HG03558 (cell line): ENCODE data around the gene MRPL37.
"Not testable (repeated sequence)": the region's sequence is repeated elsewhere in the genome, so short reads cannot be mapped to it uniquely, and the experiment has no call there.

Experiments
- ATAC-seq: cut with Tn5 transposase; IDR thresholded peaks from one replicate; pipeline ENCODE4 v1.9.1; 2021; ENCODE audit warnings: moderate number of reproducible peaks; ENCODE audit not compliant: unreplicated experiment; ENCODE audit errors: extremely low read depth

Gene MRPL37

DNA sequence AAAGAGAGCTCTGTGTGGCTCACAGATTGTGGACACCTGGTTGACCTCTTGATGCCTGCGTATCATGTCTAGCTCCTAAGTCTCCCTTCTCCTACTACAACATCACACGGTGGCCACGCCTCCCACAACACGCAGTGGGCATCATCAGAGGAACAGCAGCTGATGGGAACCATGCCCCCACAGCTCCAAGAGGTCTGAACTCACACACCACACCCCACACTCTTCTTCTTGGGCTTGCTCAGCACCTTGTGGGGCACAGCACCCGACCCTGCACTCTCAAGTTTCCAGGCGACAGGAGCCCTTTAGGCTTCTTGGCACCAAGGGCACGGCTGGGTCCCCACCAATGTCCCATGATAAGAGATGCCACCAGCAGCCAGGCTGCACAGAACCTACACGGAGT lies 28.4 kb upstream of the MRPL37 start:
- no peak for ATAC-seq

DNA sequence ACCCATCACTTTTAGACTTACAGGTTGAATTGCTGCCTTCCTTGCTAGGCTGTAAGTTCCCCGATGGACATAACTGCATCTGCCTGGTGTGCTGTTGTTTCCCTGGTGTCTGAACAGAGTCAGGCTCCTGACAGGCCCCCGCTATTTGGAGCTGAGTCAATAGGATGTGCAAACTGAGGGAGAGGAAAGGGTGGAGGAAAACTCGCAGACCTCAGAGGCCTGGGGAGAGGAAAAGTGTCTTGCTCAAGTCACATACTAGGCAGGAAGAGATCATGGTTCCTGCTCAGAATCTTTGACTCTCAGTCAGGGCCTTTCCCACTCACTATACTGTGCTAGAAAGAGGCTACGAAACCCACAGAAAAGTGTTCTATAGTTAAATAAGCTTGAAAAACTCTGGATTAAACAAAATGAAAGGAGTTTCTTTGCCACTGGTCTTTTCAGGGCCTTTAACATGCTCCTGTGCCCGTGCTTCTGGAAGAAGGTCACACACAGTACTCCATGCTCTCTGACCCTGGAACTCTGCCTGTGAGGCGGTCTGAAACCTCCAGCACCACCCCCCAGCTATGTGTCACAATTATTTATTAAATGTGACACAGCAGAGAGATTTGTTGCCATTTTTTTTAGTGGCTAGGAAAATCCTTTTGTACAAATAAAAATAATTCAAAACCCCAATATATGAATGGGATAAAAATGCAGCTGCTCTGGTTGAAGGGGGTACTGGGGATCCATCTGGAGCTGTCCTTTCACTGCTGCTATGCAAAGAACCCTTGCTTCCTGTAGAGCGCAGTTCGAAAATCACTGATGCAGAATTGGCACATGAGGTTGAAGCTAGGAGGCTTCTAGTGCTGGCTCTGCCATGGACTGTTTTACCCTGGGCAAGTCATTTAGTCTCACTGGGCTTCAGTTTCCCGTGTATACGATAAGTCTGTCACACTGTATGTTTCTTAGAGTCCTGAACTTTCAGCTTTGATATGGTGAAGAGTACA lies 27.1 kb upstream of the MRPL37 start:
- no peak for ATAC-seq

DNA sequence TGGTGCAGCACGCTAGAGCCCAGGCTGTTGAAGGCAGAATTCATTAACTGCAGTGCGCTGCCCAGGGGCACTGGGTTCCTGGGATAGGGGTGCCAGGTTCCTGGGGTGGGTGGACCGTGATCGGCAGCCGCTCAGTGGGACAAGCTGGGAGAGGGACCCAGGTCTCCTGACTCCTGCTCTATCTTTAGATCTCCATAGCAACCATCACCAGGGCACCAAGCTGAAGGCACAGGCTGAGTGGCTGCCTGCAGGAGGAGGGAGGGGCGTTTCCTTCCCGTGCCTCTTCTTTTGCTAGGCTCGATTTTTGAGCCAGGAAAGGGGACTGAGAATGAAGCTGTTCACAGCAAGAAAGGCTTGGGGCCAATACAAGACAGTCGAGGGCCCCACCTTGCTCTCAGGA lies 26.3 kb upstream of the MRPL37 start:
- no peak for ATAC-seq

DNA sequence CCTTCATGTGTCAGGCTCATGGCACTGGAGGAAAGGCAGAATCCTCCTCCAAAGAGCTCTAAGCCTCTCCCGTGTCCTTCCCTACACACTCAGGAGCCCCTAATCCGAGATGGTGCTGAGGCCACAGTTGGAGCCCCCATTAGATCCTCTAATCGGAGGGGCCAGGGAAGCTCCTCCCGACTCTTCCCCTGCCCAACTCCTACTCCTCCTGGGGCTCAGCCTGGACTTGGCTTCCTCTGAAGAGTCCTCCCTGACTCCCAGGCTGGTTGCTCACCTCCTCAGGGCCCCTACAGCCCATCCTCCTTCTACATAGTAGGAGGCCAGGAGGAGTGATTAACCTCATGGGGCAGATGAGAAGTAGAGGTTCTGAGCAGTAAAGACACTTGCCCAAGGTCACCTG lies 25.9 kb upstream of the MRPL37 start:
- ATAC-seq, result no peak

DNA sequence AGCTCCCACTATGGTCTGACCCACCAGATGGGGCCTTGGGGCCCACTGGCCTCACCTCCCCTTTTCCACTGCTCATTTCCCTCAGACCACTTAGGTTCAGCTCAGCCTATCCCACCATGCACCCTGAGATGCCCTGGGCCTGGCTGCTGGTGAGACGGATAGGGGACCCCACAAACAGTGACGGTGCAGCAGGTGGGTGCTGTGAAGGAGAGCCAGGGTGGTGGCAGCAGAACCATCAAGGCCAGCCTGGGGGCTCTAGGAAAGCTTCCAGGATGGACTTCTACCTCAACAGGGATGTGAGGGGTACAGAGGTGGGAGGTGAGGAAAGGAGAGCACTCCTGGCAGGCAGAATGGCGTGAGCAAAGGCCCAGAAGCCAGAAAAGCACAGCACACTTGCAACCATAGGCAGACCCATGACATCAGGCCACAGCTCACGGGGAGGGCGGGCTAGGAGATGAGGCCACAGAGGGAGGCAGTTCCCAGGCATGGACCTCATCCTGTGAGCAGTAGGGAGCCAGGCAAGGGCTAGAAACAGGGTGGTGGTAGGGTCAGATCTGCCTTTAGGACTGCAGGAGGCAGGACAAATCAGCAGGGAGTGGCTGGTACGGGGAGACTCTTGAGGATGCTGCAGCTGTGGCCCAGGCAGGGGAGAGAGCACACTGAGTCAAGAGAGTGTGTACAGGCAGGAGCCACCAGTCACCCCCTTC lies 23.2 kb upstream of the MRPL37 start:
- no peak for ATAC-seq

DNA sequence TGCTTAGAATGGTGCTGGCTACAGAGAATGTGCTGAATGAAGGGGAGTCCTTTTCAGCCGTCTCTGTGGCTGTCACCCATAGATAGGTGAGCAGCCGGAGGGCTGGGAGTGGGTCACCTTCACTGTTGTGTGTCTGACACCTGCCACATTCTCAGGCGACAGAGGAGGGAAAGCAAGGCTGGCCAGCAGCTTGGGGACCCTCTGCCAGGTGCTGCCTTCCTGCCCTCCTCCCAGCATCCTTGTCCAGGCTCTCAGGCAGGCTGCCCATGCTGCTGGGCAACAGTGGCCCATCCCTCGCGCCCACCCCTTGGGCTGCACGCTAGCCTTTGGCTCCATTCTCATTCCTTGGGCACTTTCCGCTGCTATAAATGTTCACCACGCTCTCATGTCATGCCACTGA lies 22.2 kb upstream of the MRPL37 start:
- ATAC-seq, result no peak

DNA sequence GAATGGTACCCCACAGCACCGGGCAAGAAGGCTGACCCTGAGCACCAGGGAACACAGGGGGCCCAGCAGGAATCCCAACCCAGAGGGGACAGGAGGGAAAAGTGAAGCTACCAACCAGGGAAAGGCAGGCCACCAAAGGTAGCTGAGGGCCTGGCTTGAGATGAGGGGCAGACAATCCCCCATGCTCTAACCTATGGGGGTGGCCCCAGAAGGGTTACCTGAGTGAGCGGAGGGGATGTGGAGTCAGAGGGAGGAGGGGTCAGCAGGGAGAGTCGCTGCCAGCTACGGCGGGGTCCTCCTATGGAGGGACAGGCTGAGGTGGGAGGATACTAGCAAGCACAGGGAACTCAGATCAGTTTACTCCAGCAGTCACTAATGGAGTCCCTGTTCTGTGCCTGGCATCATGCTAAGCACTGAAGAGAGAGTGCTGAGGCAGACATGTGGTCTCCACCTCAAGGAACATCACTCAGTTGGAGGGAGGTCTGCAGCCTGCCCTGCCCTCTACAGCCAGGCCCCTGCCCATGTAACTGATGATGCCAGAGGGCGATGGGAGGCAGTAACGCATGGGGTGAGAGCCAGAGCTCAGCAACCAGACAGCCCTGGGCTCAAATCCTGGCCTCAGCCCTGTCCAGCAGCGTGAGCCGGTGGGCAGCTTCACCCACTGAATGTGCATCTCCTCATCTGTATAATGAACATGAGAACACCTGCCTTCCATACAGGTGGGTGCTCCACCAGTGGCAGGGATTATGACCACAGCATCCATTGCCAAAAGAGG lies 21.5 kb upstream of the MRPL37 start:
- no peak for ATAC-seq

DNA sequence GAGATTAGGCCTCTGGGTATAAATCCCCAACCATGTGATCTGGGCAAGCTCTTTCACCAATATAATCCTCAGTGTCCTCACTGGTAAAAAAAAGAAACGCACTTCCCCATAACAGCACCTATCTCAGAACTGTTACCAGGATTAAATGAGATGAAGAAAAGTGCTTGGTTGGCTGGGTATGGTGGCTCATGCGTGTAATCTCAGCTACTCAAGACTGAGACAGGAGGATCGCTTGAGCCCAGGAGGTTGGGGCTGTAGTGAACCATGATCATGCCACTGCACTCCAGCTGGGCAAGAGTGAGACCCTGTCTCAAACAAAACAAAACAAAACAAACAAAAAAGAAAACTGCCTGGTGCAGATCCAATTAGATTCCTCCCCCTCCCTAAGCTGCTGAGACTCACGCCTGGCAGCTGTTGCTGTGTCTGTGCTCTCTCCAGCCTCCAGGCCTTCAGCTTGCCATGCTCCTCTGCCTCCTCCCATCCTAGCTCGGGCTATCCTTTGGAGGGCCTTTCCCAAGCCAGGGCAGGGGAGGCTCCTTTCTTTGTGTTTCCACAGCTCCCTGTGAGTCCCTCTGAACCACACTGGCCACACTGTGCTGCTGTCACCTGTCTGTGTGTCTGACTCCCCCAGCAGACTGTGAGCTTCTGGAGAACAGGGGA lies 19.1 kb upstream of the MRPL37 start:
- ATAC-seq, result no peak

DNA sequence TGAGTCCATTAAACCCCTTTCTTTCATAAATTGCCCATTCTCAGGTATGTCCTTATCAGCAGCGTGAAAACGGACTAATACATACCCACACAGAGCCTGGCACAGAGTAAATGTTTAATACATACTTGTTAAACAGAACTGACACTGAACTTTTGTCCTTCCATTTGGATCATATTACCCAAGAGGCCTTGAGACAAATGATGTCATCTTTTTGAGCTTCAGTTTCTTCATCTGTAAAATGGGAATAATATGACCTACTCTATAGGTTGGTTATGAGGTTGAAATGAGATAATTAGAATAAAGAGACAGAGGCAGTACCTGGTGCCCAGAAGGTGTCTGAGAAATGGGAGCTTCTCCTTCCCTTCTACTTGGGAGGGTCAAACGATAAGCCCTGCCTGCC lies 13.9 kb upstream of the MRPL37 start:
- no peak for ATAC-seq

DNA sequence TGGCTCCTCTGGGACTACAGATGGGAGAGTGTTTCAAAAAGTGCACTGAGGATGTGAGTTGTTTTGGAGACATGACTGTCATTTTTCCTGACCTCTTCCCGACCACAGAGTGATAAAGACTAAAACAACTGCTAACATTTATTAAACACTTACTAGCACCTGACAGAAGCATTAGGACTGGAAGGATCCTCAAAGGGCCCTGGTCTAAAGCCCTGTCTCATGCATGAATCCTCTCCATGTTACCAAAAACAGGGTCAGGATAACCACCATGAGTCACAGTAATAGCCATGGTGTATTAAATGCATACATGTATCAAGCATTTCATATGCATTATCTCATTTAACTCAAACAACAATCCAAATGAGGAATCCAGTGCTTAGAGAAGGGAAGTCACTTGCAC lies 11.7 kb upstream of the MRPL37 start:
- no peak for ATAC-seq

DNA sequence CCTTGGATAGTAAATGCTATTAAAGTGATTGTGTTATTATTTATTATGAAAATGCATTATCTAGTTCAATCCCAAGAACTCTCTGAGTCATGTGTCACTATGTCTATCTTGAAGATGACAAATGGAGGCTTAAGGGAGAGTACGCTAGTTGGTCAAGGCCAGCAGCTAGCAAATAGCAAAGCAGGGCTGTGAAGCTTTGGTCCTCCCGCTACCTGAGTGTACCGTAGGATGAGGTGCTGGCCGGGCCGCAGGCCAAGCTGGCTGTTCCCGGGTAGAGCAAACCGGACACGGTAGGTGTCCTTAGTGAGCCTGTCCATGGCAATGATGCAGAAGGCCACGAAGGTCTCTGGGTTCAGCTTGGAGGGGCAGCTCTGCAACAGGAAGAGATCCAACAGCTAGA lies 9.4 kb upstream of the MRPL37 start:
- ATAC-seq, result no peak

DNA sequence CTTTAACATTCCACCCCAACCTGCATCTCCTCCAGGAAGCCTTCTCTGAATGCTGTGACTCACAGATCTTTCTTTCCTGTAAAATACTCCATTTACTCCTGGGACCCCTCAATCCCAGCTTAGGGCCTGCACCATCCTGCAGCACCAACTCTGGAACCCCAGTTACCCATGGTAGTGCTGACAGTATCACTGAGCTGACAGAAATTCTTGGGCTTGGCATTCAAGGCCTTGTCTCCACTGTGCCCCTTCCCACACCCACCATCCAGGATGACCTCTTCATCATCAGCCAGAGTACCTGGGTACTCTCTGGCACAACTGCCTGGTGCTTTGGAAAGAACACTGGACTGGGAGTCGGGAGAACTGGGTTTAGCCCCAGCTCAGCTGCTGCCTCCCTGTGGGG lies 8.4 kb upstream of the MRPL37 start:
- ATAC-seq, result no peak

DNA sequence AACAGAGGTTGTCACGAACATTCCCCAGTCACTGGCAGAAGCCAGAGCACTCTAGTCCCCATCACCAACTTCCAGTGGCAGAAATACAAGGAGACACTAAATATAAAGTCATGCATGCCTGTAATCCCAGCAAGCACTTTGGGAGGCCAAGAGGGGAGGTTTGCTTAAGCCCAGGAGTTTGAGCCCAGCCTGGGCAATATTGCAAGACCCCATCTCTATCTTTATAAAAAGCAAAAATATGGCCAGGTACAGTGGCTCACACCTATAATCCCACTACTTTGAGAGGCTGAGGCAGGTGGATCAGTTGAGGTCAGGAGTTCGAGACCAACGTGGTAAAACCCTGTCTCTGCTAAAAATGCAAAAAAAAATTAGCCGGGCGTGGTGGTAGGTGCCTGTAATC lies 6.5 kb upstream of the MRPL37 start:
- no peak for ATAC-seq

DNA sequence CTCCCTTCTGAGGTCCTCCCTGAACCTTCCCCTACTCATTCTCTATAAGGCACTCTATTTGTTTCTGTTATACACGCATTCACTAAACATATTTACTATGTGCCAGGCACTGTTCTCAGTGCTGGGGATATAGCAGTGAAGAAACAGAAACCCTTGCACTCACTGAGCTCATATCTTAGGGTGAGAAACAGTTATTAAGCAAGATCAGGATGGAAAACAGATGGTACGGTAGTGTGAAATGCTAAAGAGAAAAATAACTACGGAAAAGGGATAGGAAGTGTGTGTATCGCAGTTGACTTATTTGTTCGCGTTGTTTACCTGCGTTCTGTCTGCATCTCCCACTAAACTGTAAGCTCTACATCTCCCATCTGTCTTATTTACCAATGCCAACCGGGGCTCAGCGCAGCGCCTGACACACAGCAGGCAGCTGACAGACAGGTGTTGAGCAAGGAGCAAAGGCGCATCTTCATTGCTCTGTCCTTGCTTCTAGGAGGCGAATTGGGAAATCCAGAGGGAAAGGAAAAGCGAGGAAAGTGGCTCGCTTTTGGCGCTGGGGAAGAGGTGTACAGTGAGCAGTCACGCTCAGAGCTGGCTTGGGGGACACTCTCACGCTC lies 709 bp upstream of the MRPL37 start:
- ATAC-seq, result no peak

DNA sequence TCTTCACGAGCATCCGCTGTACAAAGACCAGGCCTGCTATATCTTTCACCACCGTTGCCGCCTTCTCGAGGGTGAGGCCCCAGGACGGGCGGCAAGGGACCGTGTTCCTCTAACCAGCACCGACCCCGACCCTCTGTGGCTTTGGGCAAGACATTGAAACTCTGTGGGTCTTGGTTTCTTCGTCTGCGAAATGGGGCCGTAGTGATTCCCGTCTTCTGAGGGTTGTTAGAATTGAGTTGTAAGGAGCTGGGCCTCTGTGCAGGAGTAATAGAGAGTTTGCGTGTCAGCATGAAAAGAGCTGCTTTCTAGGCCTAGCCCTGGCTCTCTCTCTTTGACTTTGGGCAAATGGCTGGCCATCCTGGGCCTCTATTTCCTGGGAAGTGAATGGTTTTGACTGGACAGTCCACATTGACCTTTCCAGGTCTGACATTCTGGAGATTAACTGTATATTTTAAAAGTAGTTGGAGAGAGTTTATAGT lies 591 bp downstream of the MRPL37 start:
- no peak for ATAC-seq

DNA sequence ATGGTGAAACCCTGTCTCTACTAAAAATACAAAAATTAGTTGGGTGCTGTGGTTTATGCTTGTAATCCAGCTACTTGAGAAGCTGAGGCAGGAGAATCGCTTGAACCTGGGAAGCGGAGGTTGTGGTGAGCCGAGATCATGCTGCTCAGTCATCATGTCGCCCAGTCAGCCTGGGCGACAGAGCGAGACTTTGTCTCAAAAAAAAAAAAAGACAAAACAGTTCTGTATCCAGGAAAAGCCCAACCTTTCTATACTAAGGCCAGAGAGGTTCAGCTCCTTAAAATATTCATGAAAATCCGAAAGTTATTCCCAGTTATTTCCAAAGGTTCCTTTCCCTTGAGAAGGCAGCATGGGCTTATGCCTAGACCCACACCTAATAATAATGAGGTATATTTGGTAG lies 4.2 kb downstream of the MRPL37 start:
- ATAC-seq, result no peak

DNA sequence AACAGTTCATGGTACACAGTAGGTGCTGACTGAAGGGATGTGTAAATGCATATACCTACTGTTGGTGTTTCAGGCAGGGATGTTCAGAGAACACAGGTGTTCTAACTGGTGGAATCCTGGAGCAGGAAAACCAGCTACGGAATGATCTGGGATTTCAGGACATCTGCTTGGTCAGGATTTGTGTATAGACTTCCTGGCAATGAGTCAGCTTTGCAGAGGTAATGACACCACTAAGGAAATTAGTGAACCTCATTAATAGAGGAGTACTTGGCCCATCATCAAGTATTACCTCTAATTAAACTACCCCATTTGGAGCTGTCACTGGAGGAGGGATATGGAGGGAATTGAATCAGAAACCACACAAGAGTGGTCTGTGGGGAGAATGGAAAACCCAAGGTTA lies 7.3 kb downstream of the MRPL37 start:
- no peak for ATAC-seq

DNA sequence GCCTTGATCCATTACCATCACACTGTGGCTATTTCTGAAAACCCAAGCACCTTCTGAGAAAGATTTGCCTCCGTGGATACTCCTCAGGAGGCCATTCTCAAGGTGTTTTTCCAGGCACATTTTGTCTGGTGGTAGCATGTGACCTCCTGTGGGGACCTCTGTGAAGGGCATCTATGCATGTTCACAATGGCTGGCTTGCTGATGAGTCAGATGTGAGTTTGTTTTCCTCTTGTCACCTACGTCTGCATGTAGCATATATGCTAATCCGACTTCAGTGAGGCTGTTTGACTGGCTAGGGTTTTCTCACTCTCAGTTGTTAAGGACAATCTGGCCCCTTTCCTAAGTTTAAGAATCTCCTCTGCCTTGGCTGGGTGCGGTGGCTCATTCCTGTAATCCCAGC lies 7.9 kb downstream of the MRPL37 start:
- not testable (repeated sequence) for ATAC-seq

DNA sequence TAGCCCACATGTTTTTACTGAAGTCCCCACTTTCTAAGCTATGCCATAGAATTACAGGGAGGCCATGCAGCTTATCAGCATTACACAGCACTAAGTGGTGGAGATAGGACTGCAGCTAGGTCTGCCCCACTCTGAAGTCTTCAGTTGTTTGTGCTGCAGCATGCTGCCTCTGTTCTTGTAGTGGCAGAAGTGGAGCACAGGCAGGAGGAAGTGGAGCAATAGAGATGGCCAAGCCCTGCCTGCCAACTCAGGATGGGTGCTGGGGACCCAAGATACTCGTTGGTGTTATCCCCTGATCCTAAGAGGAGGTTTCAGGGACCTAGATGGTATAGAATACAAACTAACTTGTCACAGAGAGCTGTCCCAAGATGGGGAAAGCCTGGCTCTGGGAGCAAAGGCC lies 12.9 kb downstream of the MRPL37 start:
- ATAC-seq, result no peak

DNA sequence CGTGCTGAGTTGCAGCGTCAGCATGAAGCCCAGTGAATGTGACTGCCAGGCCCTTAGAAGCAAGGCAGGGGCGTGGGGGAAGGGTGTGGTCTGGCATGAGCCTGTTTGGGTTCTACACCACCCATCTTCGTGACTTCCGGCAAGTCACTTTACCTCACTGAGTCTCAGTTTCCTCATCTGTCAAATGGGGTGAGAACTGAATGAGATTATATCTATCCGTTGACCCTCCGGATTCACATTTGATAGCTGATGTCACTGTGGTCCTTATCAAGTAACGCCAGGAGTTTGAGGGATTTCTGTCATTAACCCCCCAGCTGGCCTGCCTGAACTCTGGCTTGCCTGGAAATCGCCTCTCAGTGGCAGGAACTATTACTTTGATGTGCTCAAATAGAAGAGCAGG lies 15.6 kb downstream of the MRPL37 start:
- ATAC-seq, result no peak
